ELF-1 (cell line): ENCODE measurements around the gene NRP1.
"Not testable (repeated sequence)": the region's sequence is repeated elsewhere in the genome, so short reads cannot be mapped to it uniquely, and the experiment has no call there.

Experiments used
- DNase-seq: peaks from one replicate; pipeline ENCODE4 v3.0.0-alpha.2; 2016; ENCODE audit warnings: low read depth, low spot score

NRP1 gene

GRCh38 chr10:33334153-33334804 lies at the start of gene NRP1:
NRP1 (minus strand) TSS chr10:33334667; CDS start chr10:33334382, 285 bp downstream.
- DNase-seq: peak; percentile 57

GRCh38 chr10:33384201-33384600 lies 49.7 kb upstream of the NRP1 start:
- DNase-seq: not testable (repeated sequence)

DNA sequence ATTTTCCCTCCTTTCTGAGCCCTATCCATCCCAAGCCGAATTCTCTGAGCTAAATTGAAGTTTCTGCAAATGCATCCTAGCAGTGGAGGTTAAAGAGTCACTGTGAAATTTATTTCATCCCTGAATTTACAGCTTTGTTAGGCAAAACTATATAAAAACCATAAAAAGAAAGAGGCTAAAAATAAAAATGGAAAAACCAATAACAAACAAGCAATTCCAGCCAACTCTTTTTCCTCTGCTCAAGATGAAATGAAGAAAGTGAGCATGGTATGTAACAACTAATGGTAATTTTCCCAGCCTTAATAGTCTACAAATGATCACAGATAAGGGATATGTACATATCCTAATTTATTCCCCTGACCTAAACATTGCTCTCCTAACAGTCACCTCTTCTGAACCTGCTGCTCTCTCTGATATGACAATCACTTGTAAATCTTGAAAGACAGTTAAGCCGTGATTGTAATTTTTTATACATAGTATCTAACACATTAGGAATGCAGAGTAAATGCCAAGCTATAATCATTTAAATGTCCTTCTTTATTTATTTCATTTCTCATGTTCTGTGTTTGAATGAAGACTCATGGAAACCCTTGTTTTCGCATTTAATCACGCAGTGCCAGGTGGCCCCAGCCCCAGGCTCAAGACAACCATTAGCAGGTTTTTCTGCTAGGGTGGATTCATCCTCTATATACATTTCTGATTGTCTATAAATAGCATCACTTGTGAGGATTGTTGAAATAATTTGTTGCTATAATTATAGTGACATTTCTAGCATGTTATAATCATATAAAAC lies 48.6 kb upstream of the NRP1 start:
- DNase-seq: no peak

DNA sequence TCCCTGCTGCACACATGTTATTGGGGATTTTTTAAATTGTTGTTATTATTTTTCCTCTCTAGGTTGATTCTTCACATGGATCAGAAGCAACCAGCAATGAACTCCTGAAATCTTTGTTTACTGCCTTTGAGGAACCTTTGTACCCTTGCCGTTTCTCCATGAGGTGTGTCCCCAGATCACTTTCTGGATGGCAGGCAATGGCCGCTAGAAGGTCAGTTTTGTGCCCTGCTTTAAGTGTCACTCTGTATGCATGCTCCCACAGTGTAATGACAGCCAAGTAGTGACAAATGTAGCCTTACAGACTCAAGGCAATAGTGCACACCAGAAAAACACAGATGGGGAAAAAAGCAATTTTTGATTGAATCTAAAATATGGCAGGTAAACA lies 47.7 kb upstream of the NRP1 start:
- DNase-seq: no peak

GRCh38 chr10:33381451-33382215 lies 47.2 kb upstream of the NRP1 start:
- DNase-seq: no peak

DNA sequence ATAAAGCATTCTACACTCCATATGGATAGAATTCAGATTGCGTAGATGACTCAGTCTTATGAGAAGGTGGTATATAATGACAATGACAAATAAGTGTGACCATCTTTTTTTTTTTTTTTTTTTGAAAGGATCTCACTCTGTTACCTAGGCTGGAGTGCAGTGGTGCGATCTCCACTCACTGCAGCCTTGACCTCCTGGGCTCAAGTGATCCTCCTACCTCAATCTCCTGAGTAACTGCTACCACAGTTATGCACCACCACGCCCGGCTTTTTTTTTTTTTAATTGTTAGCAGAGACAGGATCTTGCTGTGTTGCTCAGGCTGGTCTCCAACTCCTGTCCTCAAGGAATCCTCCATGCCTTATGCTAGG lies 43.2 kb upstream of the NRP1 start:
- DNase-seq: no peak

DNA sequence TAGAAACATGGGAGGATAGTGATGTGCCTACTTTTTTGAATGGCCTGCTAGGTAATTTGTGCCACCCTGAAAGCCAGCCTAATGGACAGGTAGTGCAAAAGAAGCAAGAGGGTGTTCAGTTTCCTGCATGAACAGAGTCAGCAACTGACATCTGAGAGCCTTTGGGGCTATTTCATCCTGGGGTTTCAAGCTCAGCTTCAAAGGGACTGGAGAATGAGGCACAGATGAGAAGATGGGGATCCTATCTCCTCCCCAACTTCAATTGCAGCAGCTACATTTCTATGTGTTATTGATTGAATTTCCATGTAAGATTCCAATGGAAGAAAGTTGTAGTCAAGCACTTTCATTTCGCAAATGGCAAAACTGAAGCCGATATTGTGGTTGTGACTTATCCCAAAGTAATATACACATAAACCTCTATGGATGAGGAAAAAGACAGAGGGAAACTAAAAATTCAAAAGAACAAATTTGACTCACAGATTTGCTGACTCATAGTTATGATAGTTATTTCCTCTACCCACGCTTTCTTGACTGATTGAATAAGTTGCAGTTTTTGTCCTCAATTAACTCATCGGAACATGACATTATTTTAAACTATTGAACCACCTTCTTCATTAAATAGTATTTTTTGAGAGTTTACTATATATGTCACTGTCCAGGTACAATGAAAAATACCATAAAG lies 42.6 kb upstream of the NRP1 start:
- no peak for DNase-seq

DNA sequence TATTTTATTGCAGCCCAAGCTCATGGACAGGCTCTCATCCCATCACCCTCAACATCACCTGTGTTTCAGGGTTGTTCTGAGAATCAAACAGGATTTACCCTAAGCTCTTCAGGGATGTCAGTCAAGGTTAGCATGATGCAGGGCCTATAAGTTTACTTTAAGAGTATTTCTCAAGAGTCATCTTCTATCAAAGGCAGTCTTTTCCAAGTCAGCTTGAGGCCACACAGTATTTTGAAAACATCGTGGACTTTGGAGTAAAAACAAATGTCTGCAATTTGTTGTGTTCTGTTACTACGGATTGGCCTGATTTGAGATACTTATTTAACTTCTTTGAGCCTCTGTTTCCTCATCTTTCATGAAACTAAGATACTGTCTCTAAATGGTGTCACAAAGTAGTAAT lies 42.0 kb upstream of the NRP1 start:
- DNase-seq: no peak

- no peak for DNase-seq
These were observed 38.8 kb upstream of the NRP1 start for GRCh38 chr10:33373263-33373662.

- DNase-seq: no peak
These were observed 36.8 kb upstream of the NRP1 start for GRCh38 chr10:33371234-33371633.

- DNase-seq: no peak
These were observed 36.0 kb upstream of the NRP1 start for GRCh38 chr10:33370434-33370930.

- DNase-seq: no peak
These were observed 33.6 kb upstream of the NRP1 start for GRCh38 chr10:33368086-33368485.

DNA sequence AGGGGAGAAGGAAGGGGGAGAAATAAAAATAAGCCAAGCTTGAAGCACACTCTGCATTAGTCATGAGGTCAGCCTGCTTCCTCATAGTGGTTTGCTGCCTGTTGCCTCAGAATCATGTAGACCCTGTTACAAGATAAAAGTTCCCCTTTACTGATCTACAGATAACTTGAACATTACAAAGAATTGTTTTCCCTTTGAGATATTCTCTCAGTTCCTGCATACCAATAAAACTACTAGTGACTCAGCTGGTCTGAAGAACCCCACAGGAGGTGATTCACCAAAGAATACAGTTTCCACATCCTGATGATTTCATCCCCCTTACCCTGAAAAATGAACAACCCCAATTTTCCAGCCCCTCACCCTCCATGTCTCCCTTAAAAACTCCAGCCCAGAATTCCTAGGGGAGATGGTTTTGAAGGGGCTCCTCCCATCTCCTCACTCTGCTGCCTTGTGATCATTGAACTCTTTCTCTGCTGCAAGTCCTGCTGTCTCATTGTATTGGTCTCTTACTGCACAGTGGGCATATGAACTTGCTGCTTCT lies 31.5 kb upstream of the NRP1 start:
- no peak for DNase-seq

DNA sequence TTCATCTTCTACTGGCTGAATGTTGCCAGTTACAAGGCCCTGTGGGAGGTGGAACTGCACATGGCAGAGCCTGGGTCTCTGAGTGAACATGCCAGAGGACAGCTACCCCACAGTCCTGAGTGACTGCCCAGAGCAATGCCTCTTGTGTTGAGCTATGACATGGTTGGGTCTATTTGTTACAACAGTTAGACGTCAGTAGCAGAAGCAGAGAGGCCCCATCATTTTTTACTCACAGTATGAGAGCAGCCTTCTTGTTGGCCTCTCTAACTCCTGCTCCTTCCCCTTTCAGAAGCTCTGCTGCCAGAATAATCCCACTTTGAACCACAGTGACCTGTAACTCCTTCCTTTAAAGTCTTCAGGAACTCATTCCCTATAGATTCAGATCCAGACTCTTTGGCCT lies 30.8 kb upstream of the NRP1 start:
- no peak for DNase-seq

- DNase-seq: no peak
These were observed 28.6 kb upstream of the NRP1 start for GRCh38 chr10:33363106-33363505.

DNA sequence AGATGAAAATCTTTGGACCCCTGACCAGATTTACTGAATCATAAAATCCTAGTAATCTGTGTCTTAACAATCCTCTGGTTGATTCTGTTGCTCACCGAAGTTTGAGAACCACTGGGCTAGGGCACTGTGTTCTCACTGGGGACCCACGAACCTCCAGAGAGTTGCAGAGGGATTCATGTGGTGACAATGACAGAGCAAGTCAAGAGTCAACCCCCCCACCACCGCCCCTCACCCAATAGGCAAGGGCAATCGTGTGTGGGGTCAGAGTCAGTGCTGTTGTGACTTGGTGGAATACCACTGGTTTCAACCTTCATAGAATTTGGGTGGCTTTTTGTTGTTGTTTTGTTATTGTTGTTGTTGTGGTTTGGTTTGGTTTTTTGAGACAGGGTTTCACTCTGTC lies 23.5 kb upstream of the NRP1 start:
- DNase-seq: no peak

DNA sequence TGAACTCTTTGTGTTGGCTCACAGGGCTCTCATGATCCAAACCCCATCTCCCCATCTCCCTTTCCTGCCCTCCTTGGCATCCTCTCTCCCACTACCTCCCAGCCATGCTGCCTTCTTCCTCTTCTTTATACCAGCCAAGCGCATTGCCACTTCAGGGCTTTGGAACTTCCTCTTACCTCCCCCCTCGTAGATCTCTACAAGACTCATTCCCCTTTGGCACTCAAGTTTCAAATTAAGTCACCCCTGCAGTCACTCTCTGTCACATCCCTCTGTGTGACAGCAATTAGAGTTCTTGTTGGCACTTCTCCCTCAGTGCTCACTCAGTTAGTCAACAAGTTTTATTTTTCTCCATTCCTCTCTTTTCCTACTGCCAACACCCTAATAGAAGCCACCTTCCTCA lies 20.8 kb upstream of the NRP1 start:
- DNase-seq: no peak

DNA sequence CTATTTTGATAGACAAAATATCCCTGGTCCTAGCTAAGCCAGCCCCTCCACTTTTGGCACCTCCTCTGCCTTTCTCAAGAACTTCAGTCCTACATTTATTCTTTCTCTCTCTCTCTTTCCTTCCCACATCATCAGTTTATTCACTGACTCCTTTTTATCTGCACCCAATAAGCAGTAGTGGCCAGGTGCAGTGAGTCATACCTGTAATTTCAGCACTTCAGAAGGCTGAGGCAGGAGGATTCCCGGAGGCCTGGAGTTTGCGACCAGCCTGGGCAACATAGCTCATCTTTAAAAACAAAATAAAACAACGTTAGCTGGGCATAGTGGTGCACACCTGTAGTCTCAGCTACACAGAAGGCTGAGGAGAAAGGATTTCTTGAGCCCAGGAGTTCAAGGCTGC lies 19.4 kb upstream of the NRP1 start:
- DNase-seq: no peak

GRCh38 chr10:33353334-33353733 lies 18.9 kb upstream of the NRP1 start:
- DNase-seq: no peak

DNA sequence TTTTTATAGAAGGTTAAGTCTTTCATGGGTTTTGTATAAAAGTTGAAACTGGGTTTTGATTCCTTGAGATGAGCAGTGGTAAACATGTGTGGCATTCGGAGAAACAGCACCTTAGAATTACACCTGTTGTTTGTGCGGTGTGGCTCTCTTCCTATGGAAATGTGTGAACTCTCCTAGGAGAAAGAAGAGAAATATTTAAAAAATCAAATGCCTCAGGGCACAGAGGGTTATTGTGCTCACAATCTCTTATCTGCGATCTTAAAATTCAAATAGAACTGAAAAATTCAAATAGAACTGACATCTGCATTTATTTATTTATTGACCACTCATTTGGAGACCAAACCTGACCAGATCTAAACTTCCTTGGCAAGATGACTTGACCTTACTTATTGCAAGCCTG lies 18.1 kb upstream of the NRP1 start:
- no peak for DNase-seq

DNA sequence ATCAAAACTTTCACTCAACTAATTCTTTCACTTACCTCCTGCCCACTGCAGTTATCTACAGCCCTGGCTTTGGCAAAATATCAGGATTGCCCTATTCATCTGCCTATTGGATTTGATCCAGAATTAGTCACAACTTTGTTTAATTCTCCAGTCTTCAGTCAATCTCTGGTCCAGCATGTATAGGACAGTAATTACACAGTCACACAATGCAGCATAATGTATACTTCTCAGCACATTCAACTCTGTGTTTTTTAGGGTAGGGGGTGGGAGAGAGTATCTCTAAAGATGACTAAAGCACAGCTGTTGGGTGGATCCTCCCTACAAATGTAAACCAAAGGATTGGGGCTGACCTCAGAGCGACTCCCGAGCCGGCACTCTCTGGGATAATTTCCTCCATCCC lies 17.7 kb upstream of the NRP1 start:
- DNase-seq: no peak

GRCh38 chr10:33350041-33350440 lies 15.6 kb upstream of the NRP1 start:
- no peak for DNase-seq
